OCI-LY1 (cell line): ENCODE data around the gene LHFPL2.

Experiments used
- EZH2 ChIP-seq: fragments of 200-600 bp; sonication (generic), shearing (Covaris generic); IDR thresholded peaks from 2 replicates; pipeline ENCODE4 v1.8.0; 2017; ENCODE audit warnings: borderline replicate concordance, mixed run types, mild to moderate bottlenecking, antibody characterized with exemption, low read length, moderate library complexity, mixed read lengths
- TF ChIP-seq, protein P1 (sequence below): fragments of 200-600 bp; sonication (generic), shearing (Covaris generic); IDR thresholded peaks from 2 replicates; pipeline ENCODE4 v1.5.1; 2017; ENCODE audit warnings: mild to moderate bottlenecking, antibody characterized with exemption, low read length, moderate library complexity, mixed read lengths

DNA sequence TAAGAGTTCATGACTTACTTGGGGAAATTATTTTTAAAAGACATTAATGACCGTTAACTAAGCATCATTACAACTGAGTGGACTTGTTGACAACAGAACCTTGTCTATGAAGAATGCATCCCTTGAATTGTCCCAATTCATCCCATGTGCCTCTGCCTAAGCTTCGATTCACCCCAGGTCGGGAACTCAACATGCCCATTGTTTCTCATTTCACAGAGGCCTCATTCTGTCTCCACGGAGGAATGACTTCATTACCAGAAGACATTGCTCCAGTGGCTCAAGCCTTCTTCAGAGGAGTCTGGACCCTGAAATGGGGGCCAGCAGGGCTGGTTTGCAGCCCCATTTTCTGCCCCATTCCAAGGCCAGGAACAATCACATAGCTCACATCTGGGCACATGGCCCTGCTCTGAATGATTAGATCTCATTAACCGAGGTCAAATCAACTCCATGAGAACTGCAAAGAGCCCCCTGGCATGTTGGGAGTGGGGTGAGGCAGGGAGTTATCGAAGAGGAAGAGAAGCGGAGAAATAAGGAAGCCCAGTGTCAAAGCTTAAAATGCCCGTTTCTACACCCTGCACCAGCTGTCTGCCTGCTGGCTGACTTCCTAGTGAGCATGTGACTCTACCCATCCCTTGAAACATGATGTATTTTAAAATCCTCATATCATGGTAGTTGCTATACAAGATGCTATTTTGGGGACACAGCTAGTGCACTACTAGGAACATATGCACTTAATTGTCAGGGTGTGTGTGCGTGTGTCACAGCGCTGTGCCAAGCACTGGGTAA lies 137.3 kb downstream of the LHFPL2 start:
- TF ChIP-seq, protein P1, sequence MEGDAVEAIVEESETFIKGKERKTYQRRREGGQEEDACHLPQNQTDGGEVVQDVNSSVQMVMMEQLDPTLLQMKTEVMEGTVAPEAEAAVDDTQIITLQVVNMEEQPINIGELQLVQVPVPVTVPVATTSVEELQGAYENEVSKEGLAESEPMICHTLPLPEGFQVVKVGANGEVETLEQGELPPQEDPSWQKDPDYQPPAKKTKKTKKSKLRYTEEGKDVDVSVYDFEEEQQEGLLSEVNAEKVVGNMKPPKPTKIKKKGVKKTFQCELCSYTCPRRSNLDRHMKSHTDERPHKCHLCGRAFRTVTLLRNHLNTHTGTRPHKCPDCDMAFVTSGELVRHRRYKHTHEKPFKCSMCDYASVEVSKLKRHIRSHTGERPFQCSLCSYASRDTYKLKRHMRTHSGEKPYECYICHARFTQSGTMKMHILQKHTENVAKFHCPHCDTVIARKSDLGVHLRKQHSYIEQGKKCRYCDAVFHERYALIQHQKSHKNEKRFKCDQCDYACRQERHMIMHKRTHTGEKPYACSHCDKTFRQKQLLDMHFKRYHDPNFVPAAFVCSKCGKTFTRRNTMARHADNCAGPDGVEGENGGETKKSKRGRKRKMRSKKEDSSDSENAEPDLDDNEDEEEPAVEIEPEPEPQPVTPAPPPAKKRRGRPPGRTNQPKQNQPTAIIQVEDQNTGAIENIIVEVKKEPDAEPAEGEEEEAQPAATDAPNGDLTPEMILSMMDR = no peak
- TF ChIP-seq EZH2 = no peak
